Measurements from ENCODE around the gene CNTD1. TPM values are rescaled to one million over a fixed set of nuclear protein-coding genes. Genes with fewer than 3 reads are reported as not detected.

CNTD1 gene
- total and polyA plus RNA-seq, 2 experiments from 2014 or later = 1.1 TPM; not detected in 1

- TF ChIP-seq ZNF462 (CRISPR knock-in tag; IDR thresholded peaks at IDR 0.05) (no peak), ZNF114 (CRISPR knock-in tag; IDR thresholded peaks at IDR 0.05) (no peak), POLR2AphosphoS5 (IDR thresholded peaks at IDR 0.05; ENCODE audit: low read depth) (peak; percentile 91), ZNF331 (CRISPR knock-in tag; IDR thresholded peaks at IDR 0.05; ENCODE audit: low read depth) (no peak), CTCF (conservative IDR thresholded peaks at IDR 0.05; ENCODE audit: low read depth in 2 of 2) (peak in 1 of 2 experiments; percentile 32; a peak in 2 of 4 replicates), REST (IDR thresholded peaks at IDR 0.05; ENCODE audit: unreplicated experiment) (peak; percentile 6)
Observed at GRCh38 chr17:42773290-42774035, 25.2 kb upstream of the CNTD1 start, which contains the start of gene VPS25 (continued).
